ENCODE data around the gene GTF3A. TPM values are rescaled to one million over a fixed set of nuclear protein-coding genes. Genes with fewer than 3 reads are reported as not detected.

Gene GTF3A
- total and polyA plus RNA-seq, 2 of the 8 experiments (the other 6 are each of a cell fraction or from before 2014, with no cell fraction given), result 41.6 to 96.5 TPM

- TF ChIP-seq, protein P1, sequence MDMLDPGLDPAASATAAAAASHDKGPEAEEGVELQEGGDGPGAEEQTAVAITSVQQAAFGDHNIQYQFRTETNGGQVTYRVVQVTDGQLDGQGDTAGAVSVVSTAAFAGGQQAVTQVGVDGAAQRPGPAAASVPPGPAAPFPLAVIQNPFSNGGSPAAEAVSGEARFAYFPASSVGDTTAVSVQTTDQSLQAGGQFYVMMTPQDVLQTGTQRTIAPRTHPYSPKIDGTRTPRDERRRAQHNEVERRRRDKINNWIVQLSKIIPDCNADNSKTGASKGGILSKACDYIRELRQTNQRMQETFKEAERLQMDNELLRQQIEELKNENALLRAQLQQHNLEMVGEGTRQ (IDR thresholded peaks at IDR 0.05; ENCODE audit: low read length), result no peak
- TF ChIP-seq CTCF (IDR thresholded peaks at IDR 0.05; ENCODE audit: control extremely low read depth in 1 of 3, insufficient read depth in 1 of 3, low read depth in 1 of 3, low read length in 3 of 3) (peak; percentile 55 to 65 (median 64)), TCF12 (IDR thresholded peaks at IDR 0.05; ENCODE audit: low read depth, low read length) (no peak), POLR2A (IDR thresholded peaks at IDR 0.05; ENCODE audit: control extremely low read depth in 1 of 2, low read depth in 2 of 2, low read length in 2 of 2) (no peak), KDM4A (IDR thresholded peaks at IDR 0.05; ENCODE audit: low read depth, low read length, severe bottlenecking) (no peak)
- TF ChIP-seq, protein P2, sequence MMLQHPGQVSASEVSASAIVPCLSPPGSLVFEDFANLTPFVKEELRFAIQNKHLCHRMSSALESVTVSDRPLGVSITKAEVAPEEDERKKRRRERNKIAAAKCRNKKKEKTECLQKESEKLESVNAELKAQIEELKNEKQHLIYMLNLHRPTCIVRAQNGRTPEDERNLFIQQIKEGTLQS (IDR thresholded peaks at IDR 0.05; ENCODE audit: insufficient read depth, low read depth, low read length), result peak; percentile 39; the same call in 1 of the 2 replicates
These were observed 1.7 kb downstream of the GTF3A start (continued) for GRCh38 chr13:27425918-27426630.
